HG02943 (cell line): Measurements from ENCODE around the gene NDUFB7.
"Not testable (repeated sequence)": the region's sequence is repeated elsewhere in the genome, so short reads cannot be mapped to it uniquely, and the experiment has no call there.

Experiments used
- ATAC-seq: cut with Tn5 transposase; IDR thresholded peaks from one replicate; pipeline ENCODE4 v1.9.1; 2021; ENCODE audit warnings: mild to moderate bottlenecking, low read depth, moderate library complexity; ENCODE audit not compliant: unreplicated experiment

The NDUFB7 gene

GRCh38 chr19:14575428-14575980, 3.6 kb upstream of the NDUFB7 start:
- no peak for ATAC-seq

DNA sequence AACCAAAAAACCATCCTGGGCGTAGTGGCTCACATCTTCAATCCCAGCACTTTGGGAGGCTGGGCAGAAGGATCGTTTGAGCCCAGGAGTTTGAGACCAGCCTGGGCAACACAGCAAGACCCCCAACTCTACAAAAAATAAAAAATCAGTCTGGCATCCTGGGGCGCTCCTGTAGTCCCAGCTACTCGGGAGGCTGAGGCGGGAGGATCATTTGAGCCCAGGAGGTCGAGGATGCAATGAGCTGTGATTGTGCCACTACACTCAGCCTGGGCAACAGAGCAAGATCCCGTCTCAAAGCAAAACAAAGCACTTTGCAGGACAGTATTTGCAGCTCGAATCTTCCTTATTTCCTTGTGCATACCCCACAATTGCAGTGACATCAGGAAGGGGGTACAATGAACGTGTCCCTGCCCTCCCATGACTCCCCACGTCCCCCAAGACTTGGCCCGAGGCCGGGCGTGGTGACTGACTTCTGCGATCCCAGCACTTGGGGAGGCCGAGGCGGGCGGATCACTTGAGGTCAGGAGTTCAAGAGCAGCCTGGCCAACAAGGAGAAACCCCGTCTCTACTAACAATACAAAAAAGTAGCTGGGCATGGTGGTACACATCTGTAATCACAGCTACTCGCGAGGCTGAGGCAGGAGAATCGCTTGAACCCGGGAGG, 870 bp downstream of the NDUFB7 start:
- no peak for ATAC-seq

- ATAC-seq: no peak
Observed at GRCh38 chr19:14567079-14567478, 4.8 kb downstream of the NDUFB7 start.

DNA sequence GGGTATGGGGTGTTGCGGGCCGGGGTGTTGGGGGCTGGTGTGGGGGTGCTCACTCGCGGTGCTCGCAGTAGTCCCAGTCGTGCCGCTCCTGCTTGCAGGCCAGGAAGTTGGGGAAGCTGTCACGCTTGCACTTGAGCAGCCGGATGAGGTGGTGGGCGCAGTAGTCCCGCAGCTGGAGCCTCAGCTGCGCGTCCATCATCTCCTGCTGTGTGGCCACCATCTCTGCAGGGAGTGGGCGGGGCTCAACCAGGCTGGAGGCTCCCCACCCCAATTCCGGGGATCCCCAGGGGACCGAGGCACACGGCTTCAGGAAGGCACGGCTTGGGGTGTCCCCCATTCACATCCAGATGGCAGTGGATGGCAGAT, 5.2 kb downstream of the NDUFB7 start:
- no peak for ATAC-seq

DNA sequence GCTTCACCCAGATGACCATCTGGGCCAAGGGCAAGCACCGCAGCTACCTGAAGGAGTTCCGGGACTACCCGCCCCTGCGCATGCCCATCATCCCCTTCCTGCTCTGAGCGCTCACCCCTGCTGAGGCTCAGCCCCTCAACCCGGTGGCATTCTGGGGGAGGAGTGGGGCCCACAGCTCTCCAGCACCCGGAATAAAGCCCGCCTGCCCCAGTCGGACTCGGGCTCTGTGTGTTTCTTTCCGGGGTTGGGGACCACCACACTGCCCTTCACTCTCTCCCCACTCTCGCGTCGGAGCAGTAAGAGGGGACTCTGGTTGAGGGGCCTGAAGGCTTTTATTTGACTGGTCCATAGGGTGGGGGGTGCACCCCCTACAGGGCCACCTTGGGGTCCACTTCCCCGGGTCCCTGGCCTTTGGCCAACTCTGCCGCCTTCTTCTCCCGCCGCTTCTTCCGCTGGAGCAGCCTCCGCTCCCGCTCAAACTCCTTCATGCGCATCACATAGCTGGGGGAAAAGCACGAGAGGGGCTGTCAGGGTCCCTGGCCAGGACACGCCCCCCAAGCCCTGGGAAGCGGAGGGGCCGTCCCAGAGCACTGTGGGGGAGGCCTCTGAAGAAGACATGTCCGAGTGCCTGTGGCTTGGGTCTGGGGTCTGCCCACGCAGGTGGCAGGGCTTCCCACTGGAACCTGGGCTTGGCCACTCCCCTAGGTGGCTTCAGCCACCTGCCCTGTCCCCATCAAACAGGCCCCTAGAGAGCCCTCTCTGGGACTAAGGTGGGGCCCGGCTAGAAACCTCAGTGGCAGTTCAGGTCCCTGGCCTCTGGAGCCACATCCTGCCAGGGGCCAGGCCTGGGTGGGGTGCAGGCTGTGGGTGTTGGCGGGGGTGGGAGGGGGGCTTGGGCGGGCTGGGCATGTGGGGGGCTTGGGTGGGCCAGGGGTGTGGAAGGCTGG, 5.8 kb downstream of the NDUFB7 start:
- no peak for ATAC-seq

DNA sequence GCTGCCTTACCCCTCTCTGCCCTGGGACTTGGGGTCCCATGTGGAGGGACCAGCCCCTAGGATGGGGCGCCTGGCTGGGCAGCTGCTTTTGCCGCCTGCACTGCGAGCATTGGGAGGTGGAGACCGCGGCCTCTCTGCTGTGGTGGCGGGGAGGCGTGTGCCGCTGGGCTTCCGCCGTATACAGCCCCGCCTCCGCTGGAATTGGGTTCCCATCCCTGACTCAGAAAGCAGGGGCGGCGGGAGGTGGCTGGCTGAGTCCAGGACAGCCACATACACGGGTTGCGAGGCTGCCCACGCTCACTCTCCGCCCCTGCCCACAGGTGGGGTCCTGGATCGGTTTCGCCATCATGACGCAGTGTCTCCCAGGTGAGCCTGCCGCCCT, 6.6 kb downstream of the NDUFB7 start:
- no peak for ATAC-seq

GRCh38 chr19:14564652-14565297, 7.1 kb downstream of the NDUFB7 start:
- not testable (repeated sequence) for ATAC-seq

DNA sequence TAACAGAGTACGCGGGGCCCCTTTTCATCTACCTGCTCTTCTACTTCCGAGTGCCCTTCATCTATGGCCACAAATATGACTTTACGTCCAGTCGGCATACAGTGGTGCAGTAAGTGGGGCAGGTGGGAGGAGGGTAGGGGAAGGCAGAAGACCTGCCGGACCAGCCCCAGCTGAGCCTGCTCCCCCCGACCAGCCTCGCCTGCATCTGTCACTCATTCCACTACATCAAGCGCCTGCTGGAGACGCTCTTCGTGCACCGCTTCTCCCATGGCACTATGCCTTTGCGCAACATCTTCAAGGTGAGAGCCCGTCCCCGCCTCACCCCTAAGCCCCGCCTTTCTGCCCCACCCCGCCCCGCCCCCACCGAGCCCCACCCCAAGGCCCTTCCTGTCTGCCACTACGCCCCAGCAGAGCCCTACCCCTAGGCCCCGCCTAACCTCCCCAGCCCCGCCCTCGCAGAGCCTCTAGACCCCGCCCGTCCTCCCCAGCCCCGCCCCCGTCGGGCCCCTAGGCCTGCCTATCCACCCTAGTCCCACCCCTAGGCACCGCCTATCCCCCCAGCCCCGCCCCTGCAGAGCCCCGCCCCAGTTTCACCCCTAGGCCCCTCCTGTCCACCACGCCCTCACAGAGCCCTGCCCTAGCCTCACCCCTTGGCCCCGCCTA, 7.7 kb downstream of the NDUFB7 start:
- no peak for ATAC-seq

DNA sequence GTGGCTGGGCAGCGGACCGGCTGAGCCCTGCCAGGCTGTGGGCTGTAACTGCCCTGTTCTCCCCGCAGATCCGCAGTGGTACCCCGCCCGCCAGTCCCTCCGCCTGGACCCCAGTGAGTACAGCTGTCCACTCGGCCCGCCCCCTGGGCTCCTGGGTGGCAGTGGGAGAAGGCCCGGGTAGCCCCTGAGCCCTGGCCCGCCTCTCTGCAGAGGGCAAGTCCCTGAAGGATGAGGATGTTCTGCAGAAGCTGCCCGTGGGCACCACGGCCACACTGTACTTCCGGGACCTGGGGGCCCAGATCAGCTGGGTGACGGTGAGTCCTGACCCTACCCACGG, 8.3 kb downstream of the NDUFB7 start:
- ATAC-seq: no peak

- ATAC-seq: no peak
Observed at GRCh38 chr19:14562660-14563589, 8.9 kb downstream of the NDUFB7 start.

GRCh38 chr19:14561847-14562351, 10.0 kb downstream of the NDUFB7 start:
- ATAC-seq: no peak

DNA sequence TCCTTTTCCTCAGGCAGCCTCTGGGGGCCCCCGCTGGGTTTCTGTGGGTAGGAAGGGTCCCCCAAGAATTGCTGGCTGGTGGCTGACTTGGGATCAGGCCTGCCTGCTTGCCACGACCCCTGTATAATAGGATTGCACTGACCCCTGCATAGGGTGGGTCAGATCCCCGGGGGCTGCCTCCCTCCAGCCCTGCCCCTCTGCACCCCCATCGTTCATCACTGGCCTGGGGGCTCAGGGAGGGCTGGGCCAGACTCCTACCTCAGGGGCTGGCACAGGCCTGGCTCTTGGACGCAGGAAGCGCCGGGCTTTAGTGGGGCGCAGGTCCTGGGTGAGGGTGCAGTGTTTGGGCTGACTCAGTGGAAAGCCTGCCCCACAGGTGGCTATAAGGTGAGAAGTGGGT, 10.6 kb downstream of the NDUFB7 start:
- no peak for ATAC-seq

DNA sequence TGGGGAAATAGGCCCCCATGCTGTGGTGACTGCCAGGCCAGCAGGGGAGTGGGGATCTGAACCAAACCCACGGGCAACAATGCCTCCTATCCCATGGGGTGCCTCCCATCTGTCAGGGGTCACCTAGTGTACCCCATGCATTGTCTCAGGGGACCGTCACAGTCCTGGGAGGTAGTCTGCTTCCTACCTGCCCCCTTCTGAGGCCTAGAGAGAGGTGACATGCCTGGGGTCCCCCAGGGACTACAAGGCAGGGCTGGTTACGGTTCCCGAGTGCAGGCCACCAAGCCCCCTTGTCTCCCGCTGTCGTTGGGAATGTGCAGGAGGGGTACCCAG, 11.1 kb downstream of the NDUFB7 start:
- no peak for ATAC-seq

DNA sequence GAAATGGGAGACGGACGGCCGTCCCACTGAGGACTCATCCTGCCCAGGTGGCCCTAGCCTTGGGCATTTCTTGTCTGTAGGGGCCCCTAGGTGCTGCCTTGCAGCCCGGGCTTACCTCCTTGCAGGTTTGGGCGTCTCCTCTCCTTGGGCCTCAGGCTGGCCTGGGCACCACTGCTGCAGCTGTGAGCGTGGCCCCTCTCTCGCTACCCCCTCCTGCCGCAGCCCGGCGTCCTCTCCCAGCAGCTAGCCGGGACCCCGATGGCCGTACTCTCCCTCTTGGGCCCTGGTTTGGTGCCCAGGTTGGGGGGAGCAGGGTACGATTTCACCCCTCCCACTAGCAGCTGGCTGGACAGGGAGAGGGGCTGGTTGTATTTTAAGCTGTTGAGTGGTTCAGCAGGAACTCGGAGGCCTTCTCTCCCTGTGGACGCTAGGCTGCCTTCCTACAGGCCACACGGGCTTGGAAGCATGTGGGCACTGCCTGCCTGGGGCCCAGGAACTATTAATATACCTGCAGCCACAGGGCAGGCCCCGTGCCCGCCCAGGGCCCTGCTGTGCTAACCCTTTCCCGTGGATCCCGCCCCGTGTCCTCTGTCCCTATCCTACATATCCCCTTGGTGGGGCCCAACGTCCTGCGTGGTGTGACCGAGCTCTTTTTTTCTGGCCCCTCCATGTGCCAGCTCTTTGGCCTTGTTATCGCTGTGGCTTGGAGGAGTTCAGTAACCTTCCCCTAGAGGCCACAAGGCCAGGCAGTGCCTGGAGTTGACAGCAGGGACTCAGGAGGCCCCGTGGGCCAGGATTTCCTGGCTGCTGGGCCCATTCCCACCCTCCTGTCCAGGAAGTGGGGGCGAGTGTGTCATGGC, 11.7 kb downstream of the NDUFB7 start:
- ATAC-seq: no peak

- ATAC-seq: no peak
Observed at GRCh38 chr19:14558370-14559066, 13.3 kb downstream of the NDUFB7 start.

GRCh38 chr19:14556662-14557188, 15.1 kb downstream of the NDUFB7 start:
- ATAC-seq: no peak

GRCh38 chr19:14555918-14556661, 15.8 kb downstream of the NDUFB7 start:
- no peak for ATAC-seq
